ENCODE results near the gene MFRP.

MFRP gene

GRCh38 chr11:119316729-119317591, 29.5 kb downstream of the MFRP start, which contains the start of gene MCAM:
Gene MCAM (minus strand): TSS chr11:119317130. CDS start chr11:119317101, 29 bp downstream.
- DNase-seq = peak; percentile 57

- peak; percentile 50 for DNase-seq
These were observed 30.3 kb downstream of the MFRP start for GRCh38 chr11:119316016-119316728.

GRCh38 chr11:119315131-119316015, 31.1 kb downstream of the MFRP start:
- peak; percentile 74 for DNase-seq

- DNase-seq = no peak
These were observed 31.8 kb downstream of the MFRP start for GRCh38 chr11:119314726-119315125.

DNA sequence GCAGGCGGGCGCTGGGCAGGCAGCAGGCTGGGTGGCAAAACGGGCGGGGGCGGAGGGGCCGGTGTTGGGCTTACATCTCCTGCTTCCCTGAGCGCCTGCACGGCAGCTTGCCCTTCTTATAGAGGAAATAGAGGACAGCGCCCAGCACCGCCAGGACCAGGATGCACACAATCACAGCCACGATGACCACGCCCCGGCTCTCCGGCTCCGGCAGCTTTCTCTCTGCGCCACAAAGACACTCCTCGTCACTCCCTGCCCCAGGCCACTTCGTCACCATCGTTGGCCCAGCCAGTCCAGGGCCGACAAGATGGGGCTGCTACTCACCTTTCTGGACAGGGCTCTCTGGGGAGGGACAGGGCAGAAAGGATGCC, 35.8 kb downstream of the MFRP start:
- no peak for DNase-seq

DNA sequence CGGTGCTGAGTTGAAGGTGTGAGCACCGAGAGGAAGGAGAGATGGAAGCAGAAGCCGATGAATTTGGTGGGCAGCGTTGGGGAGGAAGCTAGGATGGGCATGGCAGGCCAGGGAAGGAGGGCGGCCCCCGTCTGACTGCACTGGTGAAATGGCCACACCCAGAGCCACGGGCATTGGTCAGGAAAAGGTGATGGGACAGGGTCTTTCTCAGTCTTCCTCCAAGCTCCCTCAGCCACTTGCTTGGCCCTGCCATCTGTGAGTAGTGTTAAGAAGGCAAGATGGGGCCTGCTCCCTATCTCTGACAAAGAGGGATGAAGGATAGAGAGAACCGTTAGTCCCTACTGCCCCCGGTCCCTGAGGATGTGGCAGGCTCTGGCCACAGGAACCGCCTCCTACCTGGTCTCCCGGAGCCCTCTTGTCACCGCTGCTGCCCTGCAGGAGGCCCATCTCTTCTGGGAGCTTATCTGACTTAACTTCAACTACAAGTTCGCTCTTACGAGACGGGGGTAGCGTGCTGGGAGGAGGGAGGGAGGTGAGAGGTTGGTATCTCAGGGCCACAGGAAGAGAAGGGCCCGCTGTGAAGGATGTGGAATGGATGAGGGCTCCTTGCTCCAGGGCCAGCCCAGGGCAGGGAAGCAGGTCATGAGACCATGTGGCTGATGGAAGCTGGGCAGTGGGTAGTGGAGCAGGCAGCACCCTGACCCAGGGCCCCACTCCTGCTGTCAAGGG, 36.4 kb downstream of the MFRP start:
- no peak for DNase-seq

DNA sequence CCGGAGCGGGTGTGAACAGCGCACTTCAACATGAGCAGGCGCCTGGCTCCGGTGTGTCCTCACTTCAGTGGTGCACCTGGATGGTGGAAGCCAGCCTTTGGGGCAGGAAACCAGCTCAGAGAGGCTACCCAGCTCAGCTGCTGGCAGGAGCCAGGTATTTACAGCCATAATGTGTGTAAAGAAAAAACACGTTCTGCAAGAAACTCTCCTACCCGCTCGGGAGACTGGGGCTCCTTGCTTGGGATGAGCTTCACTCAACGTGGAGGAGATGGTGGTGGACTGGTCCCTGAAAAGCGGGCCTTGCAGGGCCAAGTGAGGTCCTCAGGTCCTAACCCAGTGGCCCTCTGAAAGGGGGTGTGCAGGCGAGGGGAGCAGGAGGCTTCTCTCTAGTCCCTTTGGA, 37.1 kb downstream of the MFRP start:
- no peak for DNase-seq

GRCh38 chr11:119307974-119308373, 38.5 kb downstream of the MFRP start:
- DNase-seq = no peak

DNA sequence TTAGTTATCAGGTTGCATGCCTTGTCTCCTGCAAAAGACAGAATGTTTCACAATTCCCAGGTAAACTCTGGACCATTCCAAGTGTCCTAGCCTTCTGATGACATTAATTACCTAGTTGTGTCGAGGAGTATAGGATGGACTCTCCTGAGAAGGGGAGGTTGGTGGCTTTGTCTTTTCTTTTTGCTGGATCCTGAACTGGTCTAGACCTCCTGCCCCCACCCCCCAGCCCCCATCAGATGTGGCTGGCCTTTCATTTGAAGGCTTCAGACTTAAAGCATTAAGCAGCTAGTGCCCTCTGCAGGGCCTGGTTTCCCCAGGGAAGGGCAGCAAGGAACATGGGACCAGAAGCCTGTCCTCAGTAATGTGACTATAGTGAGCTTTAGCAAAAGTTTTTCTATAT, 39.3 kb downstream of the MFRP start:
- no peak for DNase-seq

DNA sequence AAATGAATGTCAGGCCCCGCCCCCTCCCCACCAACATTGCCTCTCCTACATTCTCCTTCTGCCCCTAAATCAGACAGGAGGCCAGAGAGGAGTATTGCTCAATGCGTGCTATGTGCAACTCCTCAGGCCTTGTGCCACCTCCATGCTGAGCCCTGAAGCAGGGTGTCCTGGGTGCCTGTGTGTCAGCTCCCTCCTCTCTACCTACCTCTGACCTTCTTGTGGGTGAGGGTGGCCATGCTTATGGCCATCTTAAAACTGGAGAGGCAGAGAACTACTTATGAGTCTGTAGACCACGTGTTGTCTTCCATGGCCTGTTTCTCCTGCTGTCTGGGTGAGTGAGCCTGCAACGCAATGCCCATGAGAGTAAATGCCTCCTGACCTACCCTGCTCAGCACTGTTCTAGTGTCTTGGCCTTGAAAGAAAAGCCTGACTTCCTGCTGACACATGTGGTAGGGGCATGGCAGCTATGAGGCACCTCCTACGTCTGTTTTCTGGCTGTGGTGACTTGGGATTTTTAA, 40.1 kb downstream of the MFRP start:
- DNase-seq = no peak

DNA sequence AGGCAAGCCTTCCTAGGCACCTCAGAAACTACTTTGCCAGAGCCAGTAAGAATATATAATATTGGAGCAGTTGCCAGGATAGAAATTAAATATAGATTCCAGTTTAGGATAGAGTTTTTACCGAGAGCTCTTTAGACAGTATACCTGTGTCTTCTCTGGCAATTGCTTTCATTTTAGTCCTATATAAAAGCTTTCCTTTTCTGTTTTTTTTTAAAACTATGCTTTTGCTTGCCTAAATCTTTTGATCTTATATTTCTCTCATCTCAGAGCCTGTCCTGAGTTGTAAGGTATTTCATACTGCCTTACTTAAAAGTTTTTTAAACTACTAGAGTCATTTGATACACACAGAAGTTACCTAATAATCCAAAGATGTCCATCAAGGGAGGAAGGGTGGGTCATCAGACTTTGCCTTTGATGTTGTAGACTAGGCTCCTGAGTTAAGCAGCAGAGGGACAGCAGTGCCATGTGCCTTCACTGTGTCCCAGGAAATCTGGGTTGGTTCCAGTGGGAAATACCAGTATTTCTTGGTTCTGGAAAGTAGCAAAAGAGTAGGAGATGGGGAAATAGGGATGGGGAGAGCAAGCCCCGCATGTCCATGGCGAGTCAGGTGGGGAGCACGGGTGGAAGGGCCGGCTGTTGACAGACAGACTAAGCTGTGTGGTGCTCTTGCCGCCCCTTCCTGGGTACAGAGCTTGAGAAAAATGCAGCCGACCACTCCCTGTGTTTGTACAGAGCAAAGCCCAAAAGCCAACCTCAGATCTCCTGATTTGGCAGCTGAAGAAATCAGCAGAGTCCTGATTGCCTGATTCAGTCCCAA, 40.7 kb downstream of the MFRP start:
- no peak for DNase-seq

GRCh38 chr11:119303227-119303718, 43.2 kb downstream of the MFRP start:
- DNase-seq = no peak

- no peak for DNase-seq
These were observed 46.1 kb downstream of the MFRP start for GRCh38 chr11:119300198-119300964.

- no peak for DNase-seq
These were observed 47.1 kb downstream of the MFRP start for GRCh38 chr11:119299416-119299815.

DNA sequence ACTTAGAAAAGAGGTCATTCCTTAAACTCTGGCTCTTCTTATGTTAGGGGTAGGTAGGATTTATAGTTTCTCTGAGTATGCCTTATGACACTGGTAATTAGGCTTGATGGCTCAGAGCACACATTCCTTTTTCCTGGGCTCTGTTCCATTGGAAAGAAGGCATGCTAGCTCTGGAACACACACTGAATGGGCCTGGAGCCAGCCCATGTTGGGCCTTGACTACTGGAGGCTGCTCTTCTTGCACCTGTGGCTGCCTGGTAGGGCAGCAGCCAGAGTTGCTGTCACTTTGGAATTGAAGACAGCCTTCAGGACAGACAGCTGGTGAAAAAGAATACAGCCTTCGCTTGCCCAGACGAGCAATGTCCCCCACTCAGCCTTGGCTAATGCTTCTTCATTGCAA, 47.8 kb downstream of the MFRP start:
- DNase-seq = no peak

GRCh38 chr11:119297938-119298337, 48.6 kb downstream of the MFRP start:
- no peak for DNase-seq

- DNase-seq = no peak
These were observed 51.3 kb downstream of the MFRP start for GRCh38 chr11:119295178-119295577.

GRCh38 chr11:119293461-119293860, 53.0 kb downstream of the MFRP start:
- DNase-seq = no peak

- no peak for DNase-seq
These were observed 55.5 kb downstream of the MFRP start for GRCh38 chr11:119290894-119291497.

All from DMS79 (cell line).